Stimulated activated CD8-positive, alpha-beta memory T cell treated with anti-CD3 and anti-CD28 coated beads, Interleukin-4, amount 100 ng/mL, for 1 hour (primary cell): ENCODE data around the gene SUSD1.
"Not testable (repeated sequence)": the region's sequence is repeated elsewhere in the genome, so short reads cannot be mapped to it uniquely, and the experiment has no call there.

Experiments
- DNase-seq, 2 donors: peaks; one replicate each; pipeline ENCODE4 v3.0.0-alpha.2; 2020; ENCODE audit warnings: low read depth in 2 of 2, low spot score in 1 of 2

Gene SUSD1

GRCh38 chr9:112104401-112104800 lies 70.7 kb downstream of the SUSD1 start:
- DNase-seq = no peak

DNA sequence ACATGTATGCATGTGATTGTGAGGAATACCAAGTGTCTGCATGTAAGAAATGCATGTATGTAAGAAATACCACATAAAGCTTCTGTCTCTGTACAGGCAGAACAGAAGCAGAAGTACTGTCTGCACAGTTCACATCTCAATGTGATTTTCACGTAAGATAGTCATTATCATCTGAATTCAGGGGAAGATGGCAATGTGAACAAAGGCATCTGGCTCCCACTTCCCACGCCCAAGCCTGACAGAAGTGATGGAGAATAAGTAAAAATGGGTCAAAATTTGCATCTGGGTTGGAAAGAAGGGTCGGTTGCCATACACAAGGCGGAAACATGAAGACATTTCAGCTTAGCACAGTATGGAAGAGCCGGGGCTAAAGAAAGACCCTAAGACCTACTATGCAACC lies 71.7 kb downstream of the SUSD1 start:
- no peak for DNase-seq

GRCh38 chr9:112097712-112098688 lies 77.1 kb downstream of the SUSD1 start:
- DNase-seq = peak; percentile 23 to 40

GRCh38 chr9:112094948-112095681 lies 80.0 kb downstream of the SUSD1 start:
- DNase-seq = no peak

DNA sequence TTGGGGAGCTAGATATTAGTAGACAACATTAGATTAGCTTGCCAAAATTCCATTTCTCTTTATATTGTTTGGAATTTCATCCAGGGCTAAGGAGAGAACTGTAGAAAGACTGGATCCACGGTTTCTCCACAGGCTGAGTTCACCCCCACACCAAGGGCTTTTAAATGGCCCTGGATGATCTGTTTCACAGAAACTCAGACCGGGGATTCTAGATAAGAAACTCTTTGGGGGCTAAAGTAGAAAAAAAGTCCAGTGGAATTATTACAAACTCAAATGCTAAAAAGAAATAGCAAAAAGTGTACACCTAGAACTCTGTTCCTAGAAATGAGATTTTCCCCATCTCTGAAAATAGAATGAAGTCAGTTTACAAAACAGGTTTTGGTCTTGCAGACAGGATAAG lies 80.9 kb downstream of the SUSD1 start:
- no peak for DNase-seq

DNA sequence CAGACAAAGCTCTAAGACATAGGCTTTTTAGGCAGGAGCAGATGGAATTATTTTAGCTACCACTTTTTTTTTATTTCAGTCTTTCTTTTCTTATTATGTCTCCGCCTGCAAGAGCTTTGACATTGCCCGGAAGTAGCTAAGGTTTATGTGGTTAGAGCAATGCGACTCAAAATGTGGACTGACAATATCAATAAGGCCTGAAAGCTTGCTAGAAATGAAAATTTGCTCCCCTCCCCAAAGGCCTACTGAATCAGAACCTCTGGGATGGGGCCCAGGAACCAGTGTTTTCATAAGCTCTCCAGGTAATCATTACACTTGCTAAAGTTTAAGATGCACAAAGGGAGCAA lies 81.3 kb downstream of the SUSD1 start:
- no peak for DNase-seq

DNA sequence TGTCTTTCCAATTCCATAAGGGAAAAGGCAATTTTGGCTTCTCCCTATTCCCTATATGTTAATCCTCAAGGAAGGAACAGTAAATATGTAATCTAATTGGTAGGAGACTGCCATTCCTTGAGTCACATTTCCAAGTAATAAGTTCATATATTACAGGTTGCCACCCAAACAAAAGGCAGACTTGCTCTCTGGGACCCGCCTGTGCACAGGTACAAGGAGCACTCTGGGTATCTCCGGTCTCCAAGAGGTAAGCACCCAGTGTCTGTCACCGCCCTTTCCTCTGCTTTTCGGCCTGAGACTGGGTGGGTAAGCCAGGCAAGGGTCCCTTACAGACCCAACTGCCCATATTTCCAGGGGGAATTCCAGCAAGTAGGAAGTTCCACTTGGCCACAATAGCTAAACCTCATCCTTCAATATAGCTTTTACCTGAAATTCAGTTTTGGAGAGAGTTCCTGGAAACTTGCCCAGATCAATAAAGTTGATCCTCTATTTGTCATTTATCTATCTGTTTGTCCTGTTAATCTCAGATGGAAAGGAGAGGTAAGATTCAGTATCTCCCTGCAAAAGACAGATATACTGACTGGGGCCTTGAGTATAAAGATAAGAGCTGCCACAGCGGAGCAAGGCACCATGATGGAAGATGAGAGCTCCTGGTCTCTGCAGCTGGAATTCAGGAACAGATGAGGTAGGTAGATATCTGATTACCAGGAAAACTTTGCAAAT lies 81.8 kb downstream of the SUSD1 start:
- DNase-seq = no peak

- DNase-seq = no peak
Observed at GRCh38 chr9:112091810-112092209, 83.3 kb downstream of the SUSD1 start.

GRCh38 chr9:112087506-112087905 lies 87.6 kb downstream of the SUSD1 start:
- no peak for DNase-seq

- DNase-seq = no peak
Observed at GRCh38 chr9:112086627-112087026, 88.5 kb downstream of the SUSD1 start.

GRCh38 chr9:112084907-112085306 lies 90.2 kb downstream of the SUSD1 start:
- DNase-seq = no peak

- no peak for DNase-seq
Observed at GRCh38 chr9:112084334-112084733, 90.8 kb downstream of the SUSD1 start.

DNA sequence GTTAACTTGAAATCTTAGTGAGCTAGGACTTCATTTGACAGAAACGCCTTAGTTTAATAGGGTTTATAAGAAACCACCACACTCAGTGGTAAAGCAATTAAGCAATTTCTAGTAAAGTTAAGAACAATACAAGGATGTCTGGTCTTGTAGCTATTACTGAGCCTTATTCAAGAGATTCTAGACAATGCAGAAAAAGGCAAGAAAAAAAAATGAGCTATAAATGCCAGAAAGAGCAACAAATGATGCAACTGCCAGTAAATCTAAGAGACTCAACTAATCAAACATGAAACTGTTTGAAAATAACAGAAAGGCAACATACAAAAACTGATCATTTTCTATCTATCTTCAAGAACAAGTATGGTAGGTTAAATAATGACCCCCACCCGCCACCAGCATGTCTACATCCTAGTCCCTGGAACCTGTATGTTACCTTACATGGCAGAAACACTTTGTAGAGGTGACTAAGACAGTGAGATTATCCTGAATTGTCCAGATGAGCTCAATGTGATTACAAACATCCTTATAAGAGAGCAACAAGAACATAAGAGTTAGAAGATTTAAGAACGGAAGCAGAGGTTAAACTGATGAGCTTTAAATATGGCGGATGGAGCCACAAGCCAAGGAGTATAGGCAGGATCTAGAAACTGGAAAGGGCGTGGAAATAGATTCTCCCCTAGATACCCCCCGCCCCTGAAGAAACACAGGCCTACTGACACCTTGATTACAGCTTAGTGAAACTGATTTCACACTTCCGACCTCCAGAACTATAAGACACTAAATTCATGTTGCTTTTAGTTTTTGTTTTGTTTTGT lies 93.0 kb downstream of the SUSD1 start:
- no peak for DNase-seq

DNA sequence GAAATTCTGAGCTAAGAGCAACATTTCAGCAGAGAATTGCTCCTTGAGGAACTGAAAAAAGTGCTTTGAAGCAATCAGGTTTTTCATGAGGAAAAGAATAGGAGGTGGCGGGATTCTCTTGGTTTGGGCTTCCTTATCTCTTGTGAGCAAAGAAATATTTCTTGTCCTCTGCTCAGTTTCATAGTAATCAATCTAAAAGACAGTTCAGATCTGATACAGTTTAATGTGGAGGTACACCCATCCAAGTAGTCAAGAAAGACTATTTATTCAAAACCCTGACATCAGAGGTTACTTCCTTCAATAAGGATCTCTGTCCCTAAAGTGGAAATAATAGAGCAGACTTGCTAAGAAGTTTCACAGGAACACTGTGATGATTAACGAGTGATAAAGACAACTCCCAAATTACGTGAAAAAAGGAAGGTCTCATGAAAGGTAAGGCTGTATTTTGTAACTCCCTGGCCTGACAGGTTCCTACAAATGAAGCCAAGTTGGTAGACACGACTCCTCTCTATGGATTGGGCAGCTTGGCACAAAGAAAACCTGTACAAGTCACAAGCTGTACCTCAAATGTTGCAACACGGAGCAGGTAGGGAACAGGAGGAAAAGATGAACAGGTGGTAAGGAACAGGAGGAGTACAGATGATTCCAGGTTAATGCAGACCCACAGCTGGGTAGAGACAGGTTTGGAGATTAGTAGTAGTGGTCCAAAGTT lies 94.1 kb downstream of the SUSD1 start:
- no peak for DNase-seq

- no peak for DNase-seq
Observed at GRCh38 chr9:112078432-112078831, 96.7 kb downstream of the SUSD1 start.

GRCh38 chr9:112076814-112077213 lies 98.3 kb downstream of the SUSD1 start:
- no peak for DNase-seq

DNA sequence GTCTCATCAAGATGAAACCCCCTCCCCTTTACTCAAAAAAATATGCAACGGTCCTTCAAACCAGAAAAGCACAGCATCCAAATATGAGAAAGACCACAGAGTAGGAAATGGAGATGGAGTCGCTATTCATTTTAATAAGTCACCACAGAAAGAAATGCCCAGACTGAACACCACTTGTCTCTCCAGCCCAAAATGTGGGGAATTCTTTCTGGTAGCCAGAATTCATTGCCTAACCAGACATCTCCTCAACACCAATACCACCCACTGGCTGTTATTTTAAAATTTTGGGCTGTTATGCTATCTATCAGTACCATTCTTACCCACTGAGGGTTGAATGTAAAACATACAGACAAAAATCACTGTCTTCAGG lies 100.1 kb downstream of the SUSD1 start:
- no peak for DNase-seq

DNA sequence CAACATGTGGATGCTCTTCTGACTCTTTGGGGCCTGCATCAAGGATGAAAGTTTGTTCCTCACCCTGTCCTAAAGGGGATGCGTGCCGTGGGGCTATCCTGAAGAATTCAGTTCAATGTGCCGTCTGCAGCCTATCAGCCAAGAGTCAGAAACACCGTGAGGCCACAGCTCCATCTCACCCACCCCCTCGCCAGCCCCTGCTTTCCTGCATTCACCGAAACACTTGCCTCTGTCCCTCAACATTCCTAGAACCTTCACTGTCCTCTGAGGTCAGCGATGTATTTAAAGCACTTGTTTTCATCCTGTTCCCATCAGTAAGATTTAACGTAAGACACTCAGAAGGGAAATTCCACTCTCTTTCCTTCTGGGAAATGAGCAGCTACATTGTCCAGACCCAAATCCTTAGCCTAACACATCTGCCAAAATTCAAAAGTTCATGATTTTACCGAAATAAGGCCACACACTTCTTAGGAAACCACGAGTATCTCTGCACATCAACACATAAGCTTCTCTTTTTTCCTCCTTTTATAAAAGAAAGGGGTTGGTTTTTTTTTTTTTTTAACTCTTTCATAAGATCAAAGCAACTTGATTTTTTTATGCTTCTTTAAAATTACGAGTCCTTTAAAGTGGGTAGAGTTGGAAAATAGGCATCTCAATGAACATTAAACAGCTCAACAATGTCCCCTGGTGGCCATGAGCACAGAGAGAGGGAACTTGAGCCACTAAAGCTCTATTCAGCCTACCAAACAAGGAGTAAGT lies 100.7 kb downstream of the SUSD1 start:
- peak; percentile 30 to 47 for DNase-seq

GRCh38 chr9:112073639-112074173 lies 101.4 kb downstream of the SUSD1 start:
- not testable (repeated sequence) for DNase-seq
